Psoas muscle (tissue), 8 donors: ENCODE measurements around the gene SAGE1. TPM values are rescaled to one million over a fixed set of nuclear protein-coding genes. Genes with fewer than 3 reads are reported as not detected.
"Not testable (repeated sequence)": the region's sequence is repeated elsewhere in the genome, so short reads cannot be mapped to it uniquely, and the experiment has no call there.

Experiments
- ATAC-seq, 4 donors: fragments of 200-7000 bp; cut with Tn5 transposase; one replicate each; pipeline ENCODE4 v1.9.1; 2020; ENCODE audit warnings: moderate library complexity in 3 of 4, mild to moderate bottlenecking in 2 of 4
- DNase-seq, 2 donors: peaks; one replicate each; pipeline ENCODE4 v3.0.0-alpha.2; 2020
- H3K27ac ChIP-seq: fragments of 200-600 bp; one replicate; pipeline ENCODE4 v1.8.0; 2022
- H3K27me3 ChIP-seq, 3 donors: fragments of 200-600 bp in 1 of 3; one replicate each; pipeline versions ENCODE4 v1.6.1 to v1.8.0; 2013 to 2022; ENCODE audit warnings: low read length in 2 of 3, mild to moderate bottlenecking in 2 of 3, moderate library complexity in 1 of 3; ENCODE audit not compliant: insufficient read depth in 3 of 3
- H3K36me3 ChIP-seq, 2 donors: fragments of 200-600 bp in 1 of 2; one replicate each; pipeline versions ENCODE4 v1.6.1 to v1.8.0; 2013 to 2022; ENCODE audit warnings: low read depth in 1 of 2, mild to moderate bottlenecking in 1 of 2, moderate library complexity in 1 of 2; ENCODE audit not compliant: insufficient read depth in 1 of 2
- H3K4me1 ChIP-seq: fragments of 200-600 bp; one replicate; pipeline ENCODE4 v1.8.0; 2022
- H3K4me3 ChIP-seq: fragments of 200-600 bp; one replicate; pipeline ENCODE4 v1.8.0; 2022; ENCODE audit warnings: mild to moderate bottlenecking
- H3K9me3 ChIP-seq: fragments of 200-600 bp; one replicate; pipeline ENCODE4 v1.8.0; 2022
- CTCF ChIP-seq: fragments of 200-600 bp; IDR thresholded peaks from one replicate; pipeline ENCODE4 v1.8.0; 2022; ENCODE audit warnings: antibody characterized with exemption
- whole genome bisulfite sequencing, 3 donors: extraction: QIAGEN DNeasy Blood & Tissue Kit; methylation state at CpG; one replicate each; pipeline versions ENCODE4 v1.1.6 to v1.1.7; 2013; 5-methylcytosine and 5-hydroxymethylcytosine counted together
- intact Hi-C, 2 donors: fragments of 100-400 bp; cut with DNase I; formaldehyde crosslinking; loops; one replicate each; pipeline versions ENCODE4 v1.11.0 to v1.14.2; 2022
- long read RNA-seq, 2 donors: library from polyadenylated mRNA; unstranded; transcript quantifications; one replicate each; pipeline ENCODE4 v2.0.0, GENCODE V29; 2021
- polyA plus RNA-seq, 3 donors: library from polyadenylated mRNA; stranded (reverse); fragments of 200-250 nt; gene quantifications; one replicate each; pipeline ENCODE4 v1.2.3, GENCODE V29; 2013
- total RNA-seq, 4 donors: library from RNA; stranded (reverse); fragmentation: NEBNext Ultra II Directional in 2 of 4; extraction: Animal tissue kit (Norgen Biotek cat#: 25700) in 2 of 4; gene quantifications; one replicate each; pipeline versions ENCODE4 v1.2.1 to v1.2.4, GENCODE V29; 2021 to 2023
- donor health status: healthy with polysubstance abuse.
- donor health status: DM: no; HTN: no; CAD: no; lungs with moderate emphysema.
- donor health status: Bipolar disorder and iron deficiency.
- donor health status: healthy.
- donor health status: DM: yes; HTN: yes; CAD: no.
- donor health status: DM: no; HTN: no; CAD: no.
- donor health status: DM: no; HTN: no; CAD: no.
- donor health status: DM: yes; HTN: yes; CAD: no.

The SAGE1 gene, protein sequence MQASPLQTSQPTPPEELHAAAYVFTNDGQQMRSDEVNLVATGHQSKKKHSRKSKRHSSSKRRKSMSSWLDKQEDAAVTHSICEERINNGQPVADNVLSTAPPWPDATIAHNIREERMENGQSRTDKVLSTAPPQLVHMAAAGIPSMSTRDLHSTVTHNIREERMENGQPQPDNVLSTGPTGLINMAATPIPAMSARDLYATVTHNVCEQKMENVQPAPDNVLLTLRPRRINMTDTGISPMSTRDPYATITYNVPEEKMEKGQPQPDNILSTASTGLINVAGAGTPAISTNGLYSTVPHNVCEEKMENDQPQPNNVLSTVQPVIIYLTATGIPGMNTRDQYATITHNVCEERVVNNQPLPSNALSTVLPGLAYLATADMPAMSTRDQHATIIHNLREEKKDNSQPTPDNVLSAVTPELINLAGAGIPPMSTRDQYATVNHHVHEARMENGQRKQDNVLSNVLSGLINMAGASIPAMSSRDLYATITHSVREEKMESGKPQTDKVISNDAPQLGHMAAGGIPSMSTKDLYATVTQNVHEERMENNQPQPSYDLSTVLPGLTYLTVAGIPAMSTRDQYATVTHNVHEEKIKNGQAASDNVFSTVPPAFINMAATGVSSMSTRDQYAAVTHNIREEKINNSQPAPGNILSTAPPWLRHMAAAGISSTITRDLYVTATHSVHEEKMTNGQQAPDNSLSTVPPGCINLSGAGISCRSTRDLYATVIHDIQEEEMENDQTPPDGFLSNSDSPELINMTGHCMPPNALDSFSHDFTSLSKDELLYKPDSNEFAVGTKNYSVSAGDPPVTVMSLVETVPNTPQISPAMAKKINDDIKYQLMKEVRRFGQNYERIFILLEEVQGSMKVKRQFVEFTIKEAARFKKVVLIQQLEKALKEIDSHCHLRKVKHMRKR
- total RNA-seq, result not detected
- polyA plus RNA-seq, result not detected
- long read RNA-seq, donor 1, result 0 reads
- long read RNA-seq, donor 2, result 0 reads

- TF ChIP-seq CTCF, result no peak
- H3K27me3 ChIP-seq, result no peaks in the 10 kb centered on the region
- WGBS, 3 donors, result 79 to 93% (median 93%) methylated on average over 21 to 22 of the region's 22 CpGs
- no peak within 1 kb of the TSS for H3K27ac ChIP-seq
- H3K9me3 ChIP-seq, result no peaks in the 10 kb centered on the region
- DNase-seq (no peak), ATAC-seq (no peak)
- intact Hi-C loops, result no loop called here
- H3K4me3 ChIP-seq, result no peak within 1 kb of the TSS
- H3K36me3 ChIP-seq, result no peaks in the 10 kb centered on the region
- H3K4me1 ChIP-seq, result no peaks in the 10 kb centered on the region
Observed at GRCh38 chrX:135893294-135893817, at the start of gene SAGE1, which contains the start of gene CT45A10. Gene SAGE1 (plus strand): TSS chrX:135893716. CDS start chrX:135896243, 2,527 bp downstream. Gene CT45A10 (minus strand): TSS chrX:135893444. CDS start chrX:135885344, 8,100 bp downstream.

DNA sequence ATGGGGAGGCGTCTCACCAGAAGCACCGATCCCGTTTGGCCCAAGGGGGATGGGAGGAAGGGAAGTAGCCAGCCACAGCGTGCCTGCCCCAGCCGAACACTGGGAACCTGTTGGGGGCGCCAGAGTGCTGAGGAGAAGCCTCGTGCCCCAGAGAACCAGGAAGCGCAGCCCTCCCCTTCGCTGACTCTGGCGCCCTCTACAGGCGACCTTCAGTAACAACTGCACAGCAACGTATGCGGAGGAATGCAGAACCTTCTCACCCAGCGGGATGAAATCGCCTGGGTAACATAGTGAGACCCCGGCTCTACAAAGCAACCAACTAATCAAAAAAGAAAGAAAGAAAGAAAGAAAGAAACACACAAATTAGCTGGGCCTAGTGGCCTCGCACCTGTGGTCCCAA, 39.1 kb upstream of the SAGE1 start, which contains the start of gene CT45A8:
Gene CT45A8 (minus strand): TSS at position 101 of the 400 bp plus-strand sequence. CDS start 3,755 bp downstream, outside the sequence.
- intact Hi-C loops, H3K9me3 ChIP-seq, H3K27ac ChIP-seq, H3K36me3 ChIP-seq, H3K27me3 ChIP-seq, H3K4me1 ChIP-seq, H3K4me3 ChIP-seq, ATAC-seq, DNase-seq: not testable (repeated sequence)
- WGBS, 3 donors, result no CpG with 5 or more reads among the region's 17 CpGs

DNA sequence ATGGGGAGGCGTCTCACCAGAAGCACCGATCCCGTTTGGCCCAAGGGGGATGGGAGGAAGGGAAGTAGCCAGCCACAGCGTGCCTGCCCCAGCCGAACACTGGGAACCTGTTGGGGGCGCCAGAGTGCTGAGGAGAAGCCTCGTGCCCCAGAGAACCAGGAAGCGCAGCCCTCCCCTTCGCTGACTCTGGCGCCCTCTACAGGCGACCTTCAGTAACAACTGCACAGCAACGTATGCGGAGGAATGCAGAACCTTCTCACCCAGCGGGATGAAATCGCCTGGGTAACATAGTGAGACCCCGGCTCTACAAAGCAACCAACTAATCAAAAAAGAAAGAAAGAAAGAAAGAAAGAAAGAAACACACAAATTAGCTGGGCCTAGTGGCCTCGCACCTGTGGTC, 21.8 kb upstream of the SAGE1 start, which contains the start of gene CT45A9:
Gene CT45A9 (minus strand): TSS at position 101 of the 400 bp plus-strand sequence. CDS start 3,751 bp downstream, outside the sequence.
- intact Hi-C loops, H3K9me3 ChIP-seq, H3K27me3 ChIP-seq, H3K36me3 ChIP-seq, H3K4me1 ChIP-seq, H3K27ac ChIP-seq, H3K4me3 ChIP-seq, DNase-seq, ATAC-seq: not testable (repeated sequence)
- WGBS, 3 donors, result no CpG with 5 or more reads among the region's 17 CpGs

DNA sequence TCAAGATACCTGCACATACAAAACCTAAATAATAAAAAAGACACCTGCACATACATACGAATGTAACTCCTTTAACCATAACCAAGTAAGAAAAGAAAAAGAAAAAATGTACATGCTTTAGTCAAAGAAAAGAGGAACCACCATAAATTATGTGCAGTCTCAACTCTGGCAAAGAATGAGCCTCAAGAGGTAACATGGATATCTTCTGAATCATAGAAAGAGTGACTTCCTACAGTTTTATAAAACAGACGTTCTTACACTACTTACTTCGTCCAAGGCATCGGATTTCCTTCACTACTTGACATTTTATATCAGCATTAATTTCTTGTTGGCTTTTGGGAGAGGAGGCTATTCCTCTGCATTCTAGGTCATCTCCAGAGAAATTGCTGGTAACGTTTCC, 10.8 kb upstream of the SAGE1 start:
- H3K36me3 ChIP-seq, H3K9me3 ChIP-seq, intact Hi-C loops, H3K4me1 ChIP-seq, H3K27ac ChIP-seq, DNase-seq, H3K4me3 ChIP-seq, H3K27me3 ChIP-seq, ATAC-seq: not testable (repeated sequence)
- 44 to 61% (median 51%) methylated on average over 4 of the region's 5 CpGs for WGBS, 3 donors

GRCh38 chrX:135888230-135888629, 5.3 kb upstream of the SAGE1 start:
- H3K27ac ChIP-seq, H3K9me3 ChIP-seq, H3K36me3 ChIP-seq, intact Hi-C loops, H3K27me3 ChIP-seq, ATAC-seq, H3K4me1 ChIP-seq, H3K4me3 ChIP-seq: not testable (repeated sequence)
- WGBS, 3 donors, result 84 to 92% (median 92%) methylated on average over 10 of the region's 18 CpGs
- DNase-seq, result peak in 1 of 2 donors; percentile 47

- 58 to 82% (median 81%) methylated on average over 8 to 13 of the region's 15 CpGs for WGBS, 3 donors
- H3K27me3 ChIP-seq, H3K9me3 ChIP-seq, ATAC-seq, H3K4me3 ChIP-seq, intact Hi-C loops, DNase-seq, H3K27ac ChIP-seq, H3K36me3 ChIP-seq, H3K4me1 ChIP-seq: not testable (repeated sequence)
Observed at GRCh38 chrX:135888976-135889375, 4.5 kb upstream of the SAGE1 start.
